ENCODE data around the gene SRSF3. TPM values are rescaled to one million over a fixed set of nuclear protein-coding genes. Genes with fewer than 3 reads are reported as not detected.
"Not testable (repeated sequence)": the region's sequence is repeated elsewhere in the genome, so short reads cannot be mapped to it uniquely, and the experiment has no call there.

Gene SRSF3
- 335 and 412 TPM in 2 replicates for total RNA-seq (2014; rRNA removed; shearing (Covaris generic))
- polyA plus RNA-seq (2015; cell fraction: cytosol; rRNA removed): 180 and 394 TPM in 2 replicates
- 402 and 481 TPM in 2 replicates for polyA plus RNA-seq (2015; cell fraction: nucleus; rRNA removed)

DNA sequence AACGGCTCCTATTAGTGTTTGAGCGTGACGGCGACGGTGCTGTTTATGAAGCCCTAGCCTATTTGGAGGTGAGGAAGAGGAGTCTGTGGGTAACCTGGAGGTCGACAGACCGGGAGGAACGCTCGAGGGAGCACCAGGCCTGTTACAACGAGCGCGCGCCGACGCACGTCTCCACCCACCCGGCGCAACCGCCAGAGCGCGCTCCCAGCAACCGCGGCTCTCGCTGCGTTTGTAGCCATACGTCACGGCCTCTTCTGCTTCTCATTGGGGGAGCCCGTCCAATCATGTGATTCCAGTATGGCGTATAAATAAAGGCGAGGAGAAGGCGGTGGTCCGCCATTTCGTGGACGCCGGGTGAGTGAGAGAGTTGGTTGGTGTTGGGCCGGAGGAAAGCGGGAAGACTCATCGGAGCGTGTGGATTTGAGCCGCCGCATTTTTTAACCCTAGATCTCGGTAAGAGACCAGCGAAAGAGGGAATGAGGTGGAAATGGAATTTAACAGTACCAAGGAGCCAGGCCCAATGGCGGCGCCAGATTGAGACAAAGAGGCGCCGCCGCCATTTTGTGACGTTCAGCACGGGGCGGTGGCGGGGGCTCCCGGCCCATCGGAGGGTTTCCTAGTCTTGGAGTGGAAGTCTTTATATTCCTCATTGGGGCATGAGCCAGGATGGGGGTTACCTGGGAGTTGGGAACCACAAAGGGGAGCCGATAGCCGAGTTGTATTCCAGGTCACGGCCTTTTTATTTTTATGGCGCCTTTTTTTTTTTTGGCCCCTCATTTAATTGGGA lies at the start of gene SRSF3:
SRSF3 (plus strand) TSS at position 334 of the 787 bp plus-strand sequence. CDS start 2,401 bp downstream, outside the sequence.
- peak; percentile 98 for DNase-seq (ENCODE audit: low read depth)

DNA sequence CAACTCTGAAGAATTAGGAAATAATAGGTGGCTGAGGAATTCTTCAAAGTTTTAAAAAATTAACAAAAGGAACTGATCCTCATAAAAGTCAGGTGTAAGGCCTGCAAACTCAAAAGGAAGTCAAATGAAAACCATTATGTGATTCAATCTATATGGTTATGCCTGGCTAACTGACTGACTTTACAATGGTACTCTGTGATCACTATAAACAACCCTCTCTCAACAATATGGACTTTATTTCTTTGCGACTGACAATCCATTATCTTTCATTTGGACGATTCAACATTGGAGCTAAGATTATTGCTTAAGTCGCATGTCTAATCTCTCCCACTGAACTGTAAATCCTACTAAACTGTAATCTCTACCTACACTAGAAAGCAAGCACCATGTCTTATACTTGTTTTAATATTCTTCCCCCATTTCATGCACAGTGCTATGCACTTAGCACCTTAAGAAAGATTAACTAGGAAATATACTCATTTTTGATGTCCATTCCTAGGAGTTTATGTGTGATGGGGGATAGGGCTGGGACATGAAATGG lies 48.3 kb upstream of the SRSF3 start:
- DNase-seq (ENCODE audit: low read depth): no peak

DNA sequence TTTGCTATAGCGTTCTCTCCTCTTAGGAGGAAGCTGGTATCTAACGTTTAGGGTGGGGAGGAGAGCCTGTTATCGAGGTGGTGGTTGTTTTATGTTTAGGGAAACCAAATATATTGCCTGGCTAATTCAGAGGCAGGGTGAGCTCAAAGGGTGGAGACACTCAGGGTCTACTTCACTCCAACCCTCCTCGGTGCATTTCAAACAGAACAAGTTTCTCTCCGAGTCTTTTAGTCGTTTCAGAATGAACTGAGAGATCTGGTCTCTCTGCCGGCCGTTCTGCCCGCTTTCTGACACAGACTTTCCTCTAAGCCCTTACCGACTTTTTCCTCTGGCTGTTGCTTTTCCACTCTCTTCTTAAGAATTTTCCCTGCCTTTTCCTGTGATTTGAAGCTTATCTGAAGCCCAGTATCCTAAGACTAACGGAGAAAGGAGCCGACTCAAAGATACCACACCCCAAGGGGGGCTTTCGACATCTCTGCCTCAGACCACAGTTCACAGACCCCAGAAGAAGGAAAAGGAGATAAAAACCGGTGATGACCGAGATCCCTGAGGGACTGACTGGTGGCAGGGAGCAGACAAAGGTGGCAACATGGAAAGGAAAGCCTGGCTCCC lies 47.7 kb upstream of the SRSF3 start:
- DNase-seq (ENCODE audit: low read depth): peak; percentile 6

- peak; percentile 82 for DNase-seq (ENCODE audit: low read depth)
Observed at GRCh38 chr6:36546920-36547645, 47.1 kb upstream of the SRSF3 start, which contains the start of gene STK38. TSS of gene STK38 (minus strand) at chr6:36547479. CDS start at chr6:36540202, 7,277 bp downstream.

GRCh38 chr6:36547646-36548400 lies 46.3 kb upstream of the SRSF3 start:
- no peak for DNase-seq (ENCODE audit: low read depth)

DNA sequence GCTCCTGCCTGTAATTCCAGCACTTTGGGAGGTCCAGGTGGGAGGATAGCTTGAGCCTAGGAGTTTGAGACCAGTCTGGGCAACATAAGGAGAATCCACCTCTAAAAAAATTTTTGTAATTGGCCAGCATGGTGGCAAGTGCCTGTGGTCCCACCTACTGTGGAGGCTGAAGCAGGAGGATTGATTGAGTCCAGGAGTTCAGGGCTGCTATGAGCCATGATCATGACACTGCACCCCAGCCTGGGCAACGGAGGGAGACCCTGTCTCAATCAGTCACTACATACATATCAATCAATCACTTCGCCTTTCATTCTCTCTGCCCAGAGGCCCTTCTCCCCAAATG lies 45.8 kb upstream of the SRSF3 start:
- no peak for DNase-seq (ENCODE audit: low read depth)

DNA sequence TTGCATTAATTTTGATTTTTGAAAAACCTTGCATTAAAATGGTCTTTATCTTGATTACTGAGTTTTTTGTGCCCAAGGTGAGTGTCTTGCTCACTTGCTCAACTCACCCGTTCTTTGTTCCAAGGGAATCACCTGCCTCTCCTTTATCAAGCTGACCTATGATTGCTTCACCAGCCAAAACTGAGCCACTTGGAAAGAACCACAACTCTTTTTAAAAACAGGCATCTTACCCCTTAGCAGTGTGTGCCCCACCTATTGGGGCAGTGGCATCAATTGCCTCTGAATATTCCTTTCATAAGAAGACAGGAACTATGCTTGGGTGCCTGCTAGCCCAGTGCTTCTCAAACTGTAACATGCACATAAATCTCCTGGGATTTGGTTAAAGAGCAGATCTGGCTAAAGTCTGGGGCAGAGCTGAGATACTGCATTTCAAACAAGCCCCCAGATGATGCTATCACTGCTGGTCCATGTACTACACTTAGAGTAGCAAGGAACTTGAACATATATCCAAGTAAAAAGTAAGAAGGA lies 43.6 kb upstream of the SRSF3 start:
- no peak for DNase-seq (ENCODE audit: low read depth)

DNA sequence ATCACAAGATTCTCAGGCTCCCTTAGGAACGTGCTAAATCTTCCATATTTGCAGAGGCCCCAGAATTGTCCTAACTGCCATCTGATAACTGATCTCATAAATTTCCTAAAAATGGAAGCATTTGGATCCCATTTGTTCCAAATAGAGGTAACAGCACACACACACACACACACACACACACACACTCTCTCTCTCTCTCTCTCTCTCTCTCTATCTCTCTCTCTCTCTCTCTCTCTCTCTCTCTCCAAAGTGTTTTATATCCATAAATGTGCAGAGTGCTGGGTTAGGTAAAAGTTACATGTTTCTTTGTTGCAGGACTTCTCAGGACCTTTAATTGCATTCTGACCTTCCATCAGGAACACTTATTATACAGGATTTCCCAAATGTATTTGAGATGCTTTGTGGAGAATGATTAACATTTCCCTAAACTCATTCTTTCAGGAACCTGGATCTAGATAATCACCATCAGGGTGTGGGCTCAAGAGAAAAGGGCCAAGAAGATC lies 38.4 kb upstream of the SRSF3 start:
- DNase-seq (ENCODE audit: low read depth): no peak

- no peak for DNase-seq (ENCODE audit: low read depth)
Observed at GRCh38 chr6:36556281-36556680, 37.9 kb upstream of the SRSF3 start.

GRCh38 chr6:36559011-36559793 lies 35.0 kb upstream of the SRSF3 start:
- no peak for DNase-seq (ENCODE audit: low read depth)

- DNase-seq (ENCODE audit: low read depth): no peak
Observed at GRCh38 chr6:36560822-36561221, 33.3 kb upstream of the SRSF3 start.

DNA sequence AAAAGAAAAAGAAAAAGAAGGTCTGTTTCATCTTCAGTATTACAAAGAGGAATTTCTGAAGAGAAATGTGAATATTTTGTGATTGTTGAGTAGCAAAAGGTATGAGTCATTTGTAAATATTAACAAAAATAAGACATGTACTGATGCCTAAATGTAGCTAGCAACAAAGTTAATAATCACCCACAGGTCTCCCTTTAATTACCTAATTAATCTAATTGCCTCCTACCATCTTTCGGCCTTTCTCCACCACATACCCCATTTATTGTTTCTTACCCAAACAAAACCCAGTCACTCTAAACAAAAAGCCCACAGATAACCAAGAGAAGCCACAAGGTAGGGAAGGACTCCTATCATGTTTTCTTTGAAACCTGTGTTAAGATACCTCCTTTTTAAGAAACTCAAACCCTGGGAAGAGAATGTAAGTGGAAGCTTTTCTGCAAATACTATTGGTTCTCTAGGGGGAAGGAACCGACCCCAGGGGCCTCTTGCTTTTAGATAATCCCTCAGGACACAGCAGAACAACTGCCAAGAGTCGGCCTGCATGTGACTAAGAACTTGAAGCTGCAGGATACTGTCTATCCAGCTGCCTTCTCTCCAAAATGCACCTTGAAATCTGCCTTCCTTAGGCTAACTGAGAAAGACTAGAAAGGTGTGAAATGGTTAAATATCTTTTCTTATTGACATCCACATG lies 30.8 kb upstream of the SRSF3 start:
- no peak for DNase-seq (ENCODE audit: low read depth)

GRCh38 chr6:36563928-36564284 lies 30.3 kb upstream of the SRSF3 start:
- no peak for DNase-seq (ENCODE audit: low read depth)

DNA sequence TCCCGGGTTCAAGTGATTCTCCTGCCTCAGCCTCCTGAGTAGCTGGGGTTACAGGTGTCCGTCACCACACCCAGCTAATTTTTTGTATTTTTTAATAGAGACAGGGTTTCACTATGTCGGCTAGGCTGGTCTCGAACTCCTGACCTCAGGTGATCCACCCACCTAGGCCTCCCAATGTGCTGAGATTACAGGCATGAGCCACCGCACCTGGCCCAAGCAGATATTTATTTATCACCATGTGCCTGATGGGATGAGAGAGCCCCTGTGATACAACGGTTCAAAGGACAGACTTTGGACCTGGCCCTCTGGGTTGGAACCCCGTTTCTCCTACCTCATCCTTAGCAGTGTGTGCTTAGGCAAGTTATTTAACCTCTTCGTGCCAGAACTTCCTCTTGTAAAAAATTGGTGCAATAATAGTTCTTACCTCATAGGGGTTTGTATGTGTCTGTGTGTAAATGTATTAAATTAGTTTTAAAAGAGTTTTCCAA lies 27.7 kb upstream of the SRSF3 start:
- DNase-seq (ENCODE audit: low read depth): no peak

- DNase-seq (ENCODE audit: low read depth): no peak
Observed at GRCh38 chr6:36570264-36570663, 23.9 kb upstream of the SRSF3 start.

- DNase-seq (ENCODE audit: low read depth): no peak
Observed at GRCh38 chr6:36571122-36572043, 22.8 kb upstream of the SRSF3 start.

- not testable (repeated sequence) for DNase-seq (ENCODE audit: low read depth)
Observed at GRCh38 chr6:36572353-36573311, 21.5 kb upstream of the SRSF3 start.

Data from HT1080 (cell line).